ENCODE results near the gene FADS2.

- TF ChIP-seq CTCF (optimal IDR thresholded peaks at IDR 0.05 in 1 of 3, IDR thresholded peaks at IDR 0.05 in 1 of 3, conservative IDR thresholded peaks at IDR 0.05 in 1 of 3; ENCODE audit: extremely low read depth in 1 of 3, insufficient read depth in 2 of 3, low read length in 3 of 3) (no peak), EZH2 (IDR thresholded peaks at IDR 0.05; ENCODE audit: low read length) (no peak)
Observed at GRCh38 chr11:61904539-61905048, 76.5 kb downstream of the FADS2 start.
